WTC11 (cell line): ENCODE measurements around the gene TNFRSF1B. TPM values are rescaled to one million over a fixed set of nuclear protein-coding genes. Genes with fewer than 3 reads are reported as not detected.
A peak's percentile ranks its signal among the peaks of the same experiment; 100 is the strongest.

Source experiments
- ATAC-seq: fragments of 200-7000 bp; cut with Tn5 transposase; 2 replicates; pipeline ENCODE4 v1.10.0; 2021; ENCODE audit warnings: mild to moderate bottlenecking, moderate library complexity
- CTCF ChIA-PET: fragments of 300-600 bp; sonication (Branson Sonifier 250); formaldehyde crosslinking; loops from one replicate; lab custom pipeline; 2021; ENCODE audit warnings: antibody characterized with exemption; lab: Charles Lee
- POLR2A ChIA-PET: fragments of 350-600 bp; sonication (Branson Sonifier 250); formaldehyde crosslinking; loops from one replicate; lab custom pipeline; 2021; ENCODE audit warnings: antibody characterized with exemption; lab: Charles Lee
- DNase-seq: peaks from one replicate; pipeline ENCODE4 v3.0.0; 2021; ENCODE audit warnings: low spot score
- H3K27ac Mint-ChIP-seq: 2 replicates; pipeline ENCODE4 v1.8.0; 2021; ENCODE audit warnings: mixed read lengths
- H3K27me3 Mint-ChIP-seq: 2 replicates; pipeline ENCODE4 v1.8.0; 2021; ENCODE audit warnings: low read depth, mild to moderate bottlenecking, moderate library complexity, mixed read lengths
- H3K36me3 Mint-ChIP-seq: 2 replicates; pipeline ENCODE4 v1.8.0; 2021; ENCODE audit warnings: mixed read lengths
- H3K4me1 Mint-ChIP-seq: 2 replicates; pipeline ENCODE4 v1.8.0; 2022; ENCODE audit warnings: mixed read lengths
- H3K4me3 Mint-ChIP-seq: 2 replicates; pipeline ENCODE4 v1.8.0; 2021; ENCODE audit warnings: mild to moderate bottlenecking, moderate library complexity, mixed read lengths
- H3K9me3 Mint-ChIP-seq: 2 replicates; pipeline ENCODE4 v1.8.0; 2021; ENCODE audit warnings: mixed read lengths
- ATF6 ChIP-seq: sonication (generic); formaldehyde crosslinking; IDR thresholded peaks from 2 replicates; pipeline ENCODE4 v1.8.1; 2023; ENCODE audit warnings: mild to moderate bottlenecking, missing genetic modification reagents
- CREM ChIP-seq: sonication (generic); formaldehyde crosslinking; IDR thresholded peaks from 2 replicates; pipeline ENCODE4 v1.8.1; 2022; ENCODE audit warnings: mild to moderate bottlenecking, missing genetic modification reagents, moderate library complexity
- CTCF ChIP-seq: fragments of 200-600 bp; IDR thresholded peaks from 2 replicates; pipeline ENCODE4 v1.8.0; 2022; ENCODE audit warnings: antibody characterized with exemption
- E2F4 ChIP-seq: sonication (generic); formaldehyde crosslinking; IDR thresholded peaks from 2 replicates; pipeline ENCODE4 v1.8.1; 2022; ENCODE audit warnings: low read depth, mild to moderate bottlenecking, moderate library complexity, missing genetic modification reagents, borderline replicate concordance
- ELF4 ChIP-seq: sonication (generic); formaldehyde crosslinking; IDR thresholded peaks from 2 replicates; pipeline ENCODE4 v1.8.1; 2022; ENCODE audit warnings: low read depth, mild to moderate bottlenecking, moderate library complexity, missing genetic modification reagents
- ERG ChIP-seq: fragments of 250-450 bp; sonication (Bioruptor Pico); IDR thresholded peaks from 2 replicates; pipeline ENCODE4 v1.8.0; 2021; ENCODE audit warnings: mild to moderate bottlenecking
- ESRRA ChIP-seq: sonication (generic); formaldehyde crosslinking; IDR thresholded peaks from 2 replicates; pipeline ENCODE4 v1.8.1; 2022; ENCODE audit warnings: mild to moderate bottlenecking, missing genetic modification reagents, borderline replicate concordance
- HMGA2 ChIP-seq: fragments of 250-450 bp; sonication (Bioruptor Pico); IDR thresholded peaks from 2 replicates; pipeline ENCODE4 v1.4.0; 2021; ENCODE audit warnings: mild to moderate bottlenecking, moderate library complexity
- IRF1 ChIP-seq: sonication (generic); formaldehyde crosslinking; IDR thresholded peaks from 2 replicates; pipeline ENCODE4 v1.8.0; 2023; ENCODE audit warnings: missing genetic modification reagents
- MLX ChIP-seq: sonication (generic); formaldehyde crosslinking; IDR thresholded peaks from 2 replicates; pipeline ENCODE4 v1.8.1; 2023; ENCODE audit warnings: mild to moderate bottlenecking, missing genetic modification reagents, moderate library complexity
- NFYB ChIP-seq: sonication (generic); formaldehyde crosslinking; conservative IDR thresholded peaks from 2 replicates; pipeline ENCODE4 v1.8.0; 2022; ENCODE audit warnings: low read depth, missing genetic modification reagents
- RORB ChIP-seq: fragments of 250-450 bp; sonication (Bioruptor Pico); IDR thresholded peaks from 2 replicates; pipeline ENCODE4 v1.9.0; 2021; ENCODE audit warnings: mild to moderate bottlenecking
- USF2 ChIP-seq: sonication (generic); formaldehyde crosslinking; IDR thresholded peaks from 2 replicates; pipeline ENCODE4 v1.8.1; 2023; ENCODE audit warnings: mild to moderate bottlenecking, missing genetic modification reagents, moderate library complexity
- ZNF263 ChIP-seq: sonication (generic); formaldehyde crosslinking; IDR thresholded peaks from 2 replicates; pipeline ENCODE4 v1.8.1; 2022; ENCODE audit warnings: low read depth, mild to moderate bottlenecking, moderate library complexity, missing genetic modification reagents
- ZNF281 ChIP-seq: sonication (generic); formaldehyde crosslinking; IDR thresholded peaks from 2 replicates; pipeline ENCODE4 v1.8.0; 2023; ENCODE audit warnings: mild to moderate bottlenecking, missing genetic modification reagents
- ZNF425 ChIP-seq: fragments of 250-450 bp; sonication (Bioruptor Pico); conservative IDR thresholded peaks from 2 replicates; pipeline ENCODE4 v1.9.0; 2021; ENCODE audit warnings: mild to moderate bottlenecking
- ZSCAN18 ChIP-seq: fragments of 250-450 bp; sonication (Bioruptor Pico); IDR thresholded peaks from 2 replicates; pipeline ENCODE4 v2.1.2; 2022; ENCODE audit warnings: mild to moderate bottlenecking, moderate library complexity
- total RNA-seq: library from RNA; stranded (reverse); gene quantifications from 3 replicates; pipeline ENCODE4 v1.2.3, GENCODE V29; 2021

The TNFRSF1B gene
- total RNA-seq, 1 experiment from 2014 or later = 2.7 TPM

- DNase-seq (no peak), ATAC-seq (no peak)
- POLR2A ChIA-PET = no interaction called here
- H3K27ac Mint-ChIP-seq = peak overlapping the region; percentile 41
- H3K4me3 Mint-ChIP-seq = no peak overlapping the region
- no peaks in the 10 kb centered on the region for H3K9me3 Mint-ChIP-seq
- H3K4me1 Mint-ChIP-seq = peaks cover 8% of the 10 kb centered on the region
- CTCF ChIA-PET = no interaction called here
- H3K27me3 Mint-ChIP-seq = no peaks in the 10 kb centered on the region
- peaks cover 9% of the 10 kb centered on the region; the same call in 1 of the 2 replicates for H3K36me3 Mint-ChIP-seq
- TF ChIP-seq ZNF263 (CRISPR knock-in tag) (no peak), USF2 (CRISPR knock-in tag) (no peak), HMGA2 (no peak), IRF1 (CRISPR knock-in tag) (no peak), ZNF281 (no peak), ATF6 (CRISPR knock-in tag) (no peak), RORB (no peak), MLX (CRISPR knock-in tag) (no peak), CTCF (no peak), ELF4 (CRISPR knock-in tag) (no peak), ZNF425 (CRISPR knock-in tag) (no peak), NFYB (CRISPR knock-in tag) (no peak), ZSCAN18 (CRISPR knock-in tag) (no peak), E2F4 (CRISPR knock-in tag) (no peak), CREM (no peak), ESRRA (no peak), ERG (CRISPR knock-in tag) (no peak)
Measured at GRCh38 chr1:12143631-12144155, 23.1 kb upstream of the TNFRSF1B start.
